RCC 7860 (cell line): ENCODE data around the gene RAB23.

ENCODE experiments used
- DNase-seq: peaks from one replicate; pipeline ENCODE4 v3.0.0-alpha.2; 2015; ENCODE audit warnings: low spot score
- FAIRE-seq: peaks from 2 replicates; lab custom pipeline; 2012; peaks lifted over from hg19 to GRCh38; lab: Jason Lieb, UNC

RAB23 gene

GRCh38 chr6:57141451-57142177 lies 80.5 kb downstream of the RAB23 start:
- FAIRE-seq: no peak
- no peak for DNase-seq

- DNase-seq (no peak), FAIRE-seq (no peak)
These were observed 84.1 kb downstream of the RAB23 start for GRCh38 chr6:57138026-57138425.

DNA sequence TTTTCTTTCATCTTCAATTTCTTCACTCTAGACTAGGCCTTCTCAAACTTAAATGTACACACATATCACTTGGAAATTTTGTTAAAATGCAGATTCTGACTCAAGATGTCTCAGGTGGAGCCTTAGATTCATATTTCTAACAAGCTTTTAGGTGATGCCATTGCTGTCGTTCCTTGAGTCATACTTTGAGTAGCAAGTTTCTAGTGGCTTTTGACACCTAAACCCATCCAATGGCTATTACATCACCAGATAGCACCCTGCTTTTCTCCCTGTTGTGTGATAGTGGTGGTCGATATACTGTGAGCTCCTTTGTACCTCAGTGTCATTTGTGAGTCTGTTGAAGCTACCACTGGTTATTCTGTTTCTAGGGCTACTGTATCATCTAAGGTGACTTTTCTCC lies 84.8 kb downstream of the RAB23 start:
- FAIRE-seq: no peak

More for the DNA sequence above, 84.8 kb downstream of the RAB23 start:
- DNase-seq: no peak
